Measurements from ENCODE around the gene TMEM253. TPM values are rescaled to one million over a fixed set of nuclear protein-coding genes. Genes with fewer than 3 reads are reported as not detected.
A peak's percentile ranks its signal among the peaks of the same experiment; 100 is the strongest.

TMEM253 gene
- total and polyA plus RNA-seq, 2 donors (not counting 1 experiment from before 2014, with no cell fraction given), result 0.11 TPM; not detected in 1

DNA sequence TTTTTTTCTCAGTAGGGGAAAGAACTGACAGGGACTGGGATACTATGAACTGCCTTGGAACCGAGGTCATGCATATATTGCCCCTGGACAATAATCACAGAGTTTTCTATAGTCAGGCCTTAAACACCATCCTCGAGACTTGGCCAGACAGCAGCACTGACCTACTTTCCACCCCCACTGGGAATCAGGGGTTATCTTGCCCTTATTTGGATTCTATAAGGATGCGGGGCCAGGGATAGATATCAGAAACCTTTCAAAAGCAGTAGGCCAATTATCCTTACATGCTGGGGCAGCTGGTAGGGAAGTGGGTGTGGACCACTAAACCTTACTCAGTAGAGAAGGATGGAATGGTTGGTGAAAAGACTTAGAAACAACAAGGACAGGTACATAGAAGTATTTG lies 4.4 kb upstream of the TMEM253 start:
- Histone ChIP-seq H3K36me3 (ENCODE audit: control insufficient read depth, insufficient read depth, low read length) (peaks cover 2% of the 10 kb centered on the region), H2AFZ (ENCODE audit: low read length) (no peak overlapping the region), H3K27me3 (ENCODE audit: control insufficient read depth, insufficient read depth, low read length) (no peaks in the 10 kb centered on the region), H3K27ac (ENCODE audit: insufficient read depth, low read length) (no peak overlapping the region), H3K4me1 (ENCODE audit: control insufficient read depth, extremely low read depth, insufficient read depth, low read length) (peaks cover 3% of the 10 kb centered on the region), H3K79me2 (ENCODE audit: control insufficient read depth, insufficient read depth, low read length) (no peaks in the 10 kb centered on the region), H3K4me2 (ENCODE audit: extremely low read depth, insufficient read depth, low read length) (no peak overlapping the region), H3K9ac (ENCODE audit: insufficient read depth, low read length) (no peak overlapping the region), H3K9me3 (ENCODE audit: control insufficient read depth, insufficient read depth, low read depth, low read length) (no peaks in the 10 kb centered on the region), H4K20me1 (ENCODE audit: control insufficient read depth, extremely low read depth, insufficient read depth, low read length) (no peaks in the 10 kb centered on the region), H3K4me3 (replicated peaks in 1 of 4; ENCODE audit: control extremely low read depth in 1 of 4, insufficient read depth in 1 of 4, low read depth in 3 of 4, low read length in 4 of 4) (no peak overlapping the region)
- no peak for DNase-seq (ENCODE audit: low read depth in 2 of 2)
- TF ChIP-seq EZH2 (IDR thresholded peaks at IDR 0.05; ENCODE audit: low read length, missing control alignments) (no peak), CTCF (conservative IDR thresholded peaks at IDR 0.05 in 1 of 2, IDR thresholded peaks at IDR 0.05 in 1 of 2; ENCODE audit: low read depth in 1 of 2, low read length in 2 of 2) (no peak)

DNA sequence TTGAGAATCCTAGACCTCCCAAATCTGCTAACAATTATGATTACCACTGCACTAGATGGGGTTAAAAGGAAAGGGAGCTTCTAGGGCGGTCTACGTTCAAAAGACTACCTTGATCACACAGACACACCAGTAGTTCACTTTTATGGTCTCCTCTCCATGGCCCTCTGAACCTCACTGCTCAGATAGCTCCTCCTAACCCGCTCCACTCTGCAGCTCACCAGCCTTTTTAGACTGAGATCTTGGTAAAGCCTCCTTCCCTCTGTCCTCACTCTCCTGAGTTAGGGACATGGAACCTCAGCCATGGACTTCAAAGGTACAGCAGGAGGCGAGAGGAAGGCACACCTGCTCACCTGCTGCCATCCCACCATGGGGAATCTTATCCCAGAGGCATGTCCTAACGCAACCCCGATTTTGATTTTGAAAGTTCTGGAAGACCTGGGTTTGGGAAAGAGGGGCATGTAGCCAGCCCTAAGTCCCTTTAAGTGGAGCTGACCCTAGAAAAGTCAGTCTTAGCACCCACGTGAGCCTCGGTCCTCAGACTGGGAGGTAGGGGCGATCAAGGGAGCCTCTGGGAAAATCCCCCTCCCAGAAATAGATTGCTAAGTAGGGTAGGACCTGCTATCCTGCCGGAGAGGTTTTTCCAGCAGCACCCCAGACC lies 3.8 kb upstream of the TMEM253 start:
- H3K27me3 ChIP-seq (ENCODE audit: control insufficient read depth, insufficient read depth, low read length), result no peaks in the 10 kb centered on the region
- TF ChIP-seq CTCF (conservative IDR thresholded peaks at IDR 0.05 in 1 of 2, IDR thresholded peaks at IDR 0.05 in 1 of 2; ENCODE audit: low read depth in 1 of 2, low read length in 2 of 2) (no peak), EZH2 (IDR thresholded peaks at IDR 0.05; ENCODE audit: low read length, missing control alignments) (no peak)
- peaks cover 1% of the 10 kb centered on the region for H3K36me3 ChIP-seq (ENCODE audit: control insufficient read depth, insufficient read depth, low read length)
- peaks cover 3% of the 10 kb centered on the region for H3K4me1 ChIP-seq (ENCODE audit: control insufficient read depth, extremely low read depth, insufficient read depth, low read length)
- H3K27ac ChIP-seq (ENCODE audit: insufficient read depth, low read length), result no peak overlapping the region
- H4K20me1 ChIP-seq (ENCODE audit: control insufficient read depth, extremely low read depth, insufficient read depth, low read length), result no peaks in the 10 kb centered on the region
- no peak overlapping the region for H3K4me2 ChIP-seq (ENCODE audit: extremely low read depth, insufficient read depth, low read length)
- H3K9me3 ChIP-seq (ENCODE audit: control insufficient read depth, insufficient read depth, low read depth, low read length), result no peaks in the 10 kb centered on the region
- no peak overlapping the region for H2AFZ ChIP-seq (ENCODE audit: low read length)
- H3K9ac ChIP-seq (ENCODE audit: insufficient read depth, low read length), result no peak overlapping the region
- no peaks in the 10 kb centered on the region for H3K79me2 ChIP-seq (ENCODE audit: control insufficient read depth, insufficient read depth, low read length)
- no peak for DNase-seq (ENCODE audit: low read depth in 2 of 2)
- H3K4me3 ChIP-seq (replicated peaks in 1 of 4; ENCODE audit: control extremely low read depth in 1 of 4, insufficient read depth in 1 of 4, low read depth in 3 of 4, low read length in 4 of 4), result peak overlapping the region in 2 of 4 experiments; percentile 10 to 51

- Histone ChIP-seq H3K79me2 (ENCODE audit: control insufficient read depth, insufficient read depth, low read length) (no peaks in the 10 kb centered on the region), H3K4me2 (ENCODE audit: extremely low read depth, insufficient read depth, low read length) (no peak overlapping the region), H3K9me3 (ENCODE audit: control insufficient read depth, insufficient read depth, low read depth, low read length) (no peaks in the 10 kb centered on the region), H3K9ac (ENCODE audit: insufficient read depth, low read length) (no peak overlapping the region), H3K27ac (ENCODE audit: insufficient read depth, low read length) (no peak overlapping the region), H3K27me3 (ENCODE audit: control insufficient read depth, insufficient read depth, low read length) (no peaks in the 10 kb centered on the region), H3K4me3 (replicated peaks in 1 of 4; ENCODE audit: control extremely low read depth in 1 of 4, insufficient read depth in 1 of 4, low read depth in 3 of 4, low read length in 4 of 4) (peak overlapping the region in 1 of 4 experiments; percentile 51), H4K20me1 (ENCODE audit: control insufficient read depth, extremely low read depth, insufficient read depth, low read length) (no peaks in the 10 kb centered on the region), H2AFZ (ENCODE audit: low read length) (no peak overlapping the region), H3K4me1 (ENCODE audit: control insufficient read depth, extremely low read depth, insufficient read depth, low read length) (peaks cover 3% of the 10 kb centered on the region), H3K36me3 (ENCODE audit: control insufficient read depth, insufficient read depth, low read length) (no peaks in the 10 kb centered on the region)
- DNase-seq (ENCODE audit: low read depth in 2 of 2), result no peak
- TF ChIP-seq EZH2 (IDR thresholded peaks at IDR 0.05; ENCODE audit: low read length, missing control alignments) (no peak), CTCF (conservative IDR thresholded peaks at IDR 0.05 in 1 of 2, IDR thresholded peaks at IDR 0.05 in 1 of 2; ENCODE audit: low read depth in 1 of 2, low read length in 2 of 2) (no peak)
These were observed 3.2 kb upstream of the TMEM253 start for GRCh38 chr14:21097636-21098075.
